Left lung (tissue), 10 donors: Measurements from ENCODE around the gene VDAC1. TPM values are rescaled to one million over a fixed set of nuclear protein-coding genes. Genes with fewer than 3 reads are reported as not detected.
A peak's percentile ranks its signal among the peaks of the same experiment; 100 is the strongest.
"Not testable (repeated sequence)": the region's sequence is repeated elsewhere in the genome, so short reads cannot be mapped to it uniquely, and the experiment has no call there.

Source experiments
- ATAC-seq: fragments of 200-7000 bp; cut with Tn5 transposase; one replicate; pipeline ENCODE4 v1.9.1; 2020; ENCODE audit warnings: moderate library complexity
- DNase-seq, 4 donors: peaks; one replicate each; pipeline ENCODE4 v3.0.0-alpha.2; 2013 to 2020
- H3K27ac ChIP-seq, 2 donors: fragments of 200-600 bp; sonication (generic) in 1 of 2; one replicate each; pipeline versions ENCODE4 v1.5.0 to v1.8.0; 2020 to 2021
- H3K27me3 ChIP-seq, 2 donors: fragments of 200-600 bp; sonication (generic) in 1 of 2; one replicate each; pipeline versions ENCODE4 v1.5.0 to v1.8.0; 2020 to 2021
- H3K36me3 ChIP-seq, 2 donors: fragments of 200-600 bp; sonication (generic) in 1 of 2; one replicate each; pipeline versions ENCODE4 v1.5.0 to v1.8.0; 2020 to 2021
- H3K4me1 ChIP-seq, 2 donors: fragments of 200-600 bp; one replicate each; pipeline ENCODE4 v1.8.0; 2021
- H3K4me3 ChIP-seq, 2 donors: fragments of 200-600 bp; sonication (generic) in 1 of 2; one replicate each; pipeline versions ENCODE4 v1.5.0 to v1.8.0; 2020 to 2021; ENCODE audit warnings: mild to moderate bottlenecking in 1 of 2
- H3K9me3 ChIP-seq, 2 donors: fragments of 200-600 bp; sonication (generic) in 1 of 2; one replicate each; pipeline versions ENCODE4 v1.5.0 to v1.8.0; 2020 to 2021
- intact Hi-C, 2 donors: fragments of 100-400 bp; cut with DNase I; formaldehyde crosslinking; loops; one replicate each; pipeline versions ENCODE4 v1.11.2 to v1.14.2; 2022
- polyA plus RNA-seq, 6 donors: library from polyadenylated mRNA; unstranded; fragments of 120-200 nt; gene quantifications; one replicate each; pipeline ENCODE4 v1.2.1, GENCODE V29; 2013; ENCODE audit not compliant: insufficient read length in 6 of 6
- total RNA-seq, 2 donors: library from RNA; stranded (reverse); fragmentation: NEBNext Ultra II Directional; extraction: Animal tissue kit (Norgen Biotek cat#: 25700); gene quantifications; one replicate each; pipeline ENCODE4 v1.2.1, GENCODE V29; 2021
- TF ChIP-seq, protein P1 (sequence below), 2 donors: fragments of 200-600 bp; sonication (generic) in 1 of 2; IDR thresholded peaks; one replicate each; pipeline versions ENCODE4 v1.5.0 to v1.8.0; 2021; ENCODE audit warnings: antibody characterized with exemption in 2 of 2
- donor health status: DM: no; HTN: yes; CAD: no.
- donor health status: DM: no; HTN: no; CAD: no.

VDAC1 gene
- total and polyA plus RNA-seq, 8 donors: 118 to 186 (median 133) TPM

DNA sequence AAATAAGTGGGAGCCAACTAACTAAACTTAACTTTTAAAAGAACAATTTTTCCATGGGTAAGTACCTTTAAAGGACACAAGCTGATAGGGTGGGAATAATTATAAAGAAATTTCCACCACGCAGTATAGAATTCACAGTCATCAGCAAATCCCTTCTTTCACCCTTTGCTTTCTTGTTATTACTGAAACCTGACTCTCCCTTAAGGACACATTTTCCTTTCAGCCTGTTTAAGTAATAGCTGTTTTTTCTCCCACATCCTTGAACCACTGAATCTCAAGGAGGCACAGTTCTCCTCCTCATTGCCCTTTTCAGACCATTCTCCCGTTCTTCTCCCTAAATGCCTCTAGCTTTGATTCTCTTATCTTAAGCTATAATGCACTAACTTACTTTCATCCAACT lies 42.6 kb downstream of the VDAC1 start:
- no peaks in the 10 kb centered on the region for H3K27me3 ChIP-seq
- intact Hi-C loops: no loop called here
- TF ChIP-seq, protein P1, sequence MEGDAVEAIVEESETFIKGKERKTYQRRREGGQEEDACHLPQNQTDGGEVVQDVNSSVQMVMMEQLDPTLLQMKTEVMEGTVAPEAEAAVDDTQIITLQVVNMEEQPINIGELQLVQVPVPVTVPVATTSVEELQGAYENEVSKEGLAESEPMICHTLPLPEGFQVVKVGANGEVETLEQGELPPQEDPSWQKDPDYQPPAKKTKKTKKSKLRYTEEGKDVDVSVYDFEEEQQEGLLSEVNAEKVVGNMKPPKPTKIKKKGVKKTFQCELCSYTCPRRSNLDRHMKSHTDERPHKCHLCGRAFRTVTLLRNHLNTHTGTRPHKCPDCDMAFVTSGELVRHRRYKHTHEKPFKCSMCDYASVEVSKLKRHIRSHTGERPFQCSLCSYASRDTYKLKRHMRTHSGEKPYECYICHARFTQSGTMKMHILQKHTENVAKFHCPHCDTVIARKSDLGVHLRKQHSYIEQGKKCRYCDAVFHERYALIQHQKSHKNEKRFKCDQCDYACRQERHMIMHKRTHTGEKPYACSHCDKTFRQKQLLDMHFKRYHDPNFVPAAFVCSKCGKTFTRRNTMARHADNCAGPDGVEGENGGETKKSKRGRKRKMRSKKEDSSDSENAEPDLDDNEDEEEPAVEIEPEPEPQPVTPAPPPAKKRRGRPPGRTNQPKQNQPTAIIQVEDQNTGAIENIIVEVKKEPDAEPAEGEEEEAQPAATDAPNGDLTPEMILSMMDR (IDR thresholded peaks at IDR 0.05): no peak
- peaks cover 0 to 29% of the 10 kb centered on the region in 2 donors for H3K36me3 ChIP-seq
- H3K4me3 ChIP-seq: no peak overlapping the region
- no peak overlapping the region for H3K27ac ChIP-seq
- no peaks in the 10 kb centered on the region for H3K9me3 ChIP-seq
- no peak for ATAC-seq
- peaks cover 0 to 17% of the 10 kb centered on the region in 2 donors for H3K4me1 ChIP-seq
- no peak for DNase-seq

DNA sequence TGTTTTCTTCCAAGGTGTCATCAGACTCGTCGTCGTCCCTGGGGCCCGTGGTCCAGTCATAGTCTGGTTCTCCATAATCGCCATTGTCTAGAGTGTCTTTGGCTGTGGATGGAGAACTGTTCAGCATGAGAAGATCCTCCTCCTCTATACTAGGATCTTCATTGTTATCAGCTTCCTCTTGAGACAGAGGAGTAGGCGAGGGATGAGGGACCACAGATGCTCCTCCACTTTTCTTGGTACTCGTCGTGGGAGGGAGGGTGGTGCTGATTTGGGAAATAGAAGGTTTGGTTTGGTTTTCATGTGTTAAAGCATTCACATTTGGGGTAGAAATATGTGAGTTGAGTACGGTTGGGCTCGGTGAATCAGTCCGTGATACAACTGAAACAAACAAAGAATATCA lies 45.1 kb downstream of the VDAC1 start:
- Histone ChIP-seq H3K9me3 (no peaks in the 10 kb centered on the region), H3K36me3 (peaks cover 0 to 46% of the 10 kb centered on the region in 2 donors)

DNA sequence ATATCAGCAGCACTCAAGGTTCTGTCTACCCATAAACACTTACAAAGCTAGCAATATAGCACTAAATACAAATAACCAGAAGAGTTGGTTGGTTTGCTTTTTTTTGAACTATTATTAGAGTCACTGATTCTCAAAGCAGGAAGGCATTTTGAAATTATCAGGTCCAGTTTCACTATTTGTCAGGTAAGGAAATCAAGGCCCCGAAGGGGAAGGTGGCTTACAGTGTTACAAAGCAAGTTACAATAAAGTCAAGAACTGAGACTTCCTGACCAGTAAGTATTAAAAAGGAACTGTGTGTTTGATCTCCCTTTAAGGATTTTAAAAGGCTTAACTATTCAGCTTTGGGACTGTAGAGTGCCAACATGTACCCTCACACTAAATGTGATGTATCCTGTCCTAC lies 47.2 kb downstream of the VDAC1 start:
- Histone ChIP-seq H3K27ac (no peak overlapping the region), H3K36me3 (peaks cover 0 to 55% of the 10 kb centered on the region in 2 donors), H3K9me3 (no peaks in the 10 kb centered on the region), H3K4me1 (peaks cover 2 to 5% of the 10 kb centered on the region in 2 donors), H3K27me3 (no peaks in the 10 kb centered on the region), H3K4me3 (no peak overlapping the region)
- intact Hi-C loops: no loop called here
- DNase-seq (no peak), ATAC-seq (no peak)
- TF ChIP-seq, protein P1 (IDR thresholded peaks at IDR 0.05): no peak

More for the DNA sequence above, 45.1 kb downstream of the VDAC1 start:
- H3K27me3 ChIP-seq: no peaks in the 10 kb centered on the region
- peaks cover 0 to 9% of the 10 kb centered on the region in 2 donors for H3K4me1 ChIP-seq
- intact Hi-C loops: no loop called here
- DNase-seq (peak in 1 of 4 donors; percentile 21), ATAC-seq (no peak)
- H3K4me3 ChIP-seq: no peak overlapping the region
- H3K27ac ChIP-seq: no peak overlapping the region
- TF ChIP-seq, protein P1 (IDR thresholded peaks at IDR 0.05): no peak

DNA sequence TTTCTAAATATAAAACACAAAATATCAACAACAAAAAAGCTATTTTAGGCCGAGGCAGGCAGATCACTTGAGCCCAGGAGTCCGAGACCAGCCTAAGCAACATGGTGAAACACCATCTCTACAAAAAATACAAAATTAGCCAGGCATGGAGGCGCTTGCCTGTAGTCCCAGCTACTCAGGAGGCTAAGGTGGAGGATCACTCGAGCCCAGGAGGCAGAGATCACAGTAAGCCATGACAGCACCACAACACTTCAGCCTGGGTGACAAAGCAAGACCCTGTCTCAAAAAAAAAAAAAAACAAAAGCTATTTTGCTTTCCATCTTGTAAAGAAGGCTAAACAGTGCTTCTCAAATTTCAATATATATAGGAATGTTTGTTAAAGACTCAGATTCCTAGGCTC lies 47.7 kb downstream of the VDAC1 start:
- intact Hi-C loops: no loop called here
- Histone ChIP-seq H3K4me3 (no peak overlapping the region), H3K27ac (no peak overlapping the region), H3K27me3 (no peaks in the 10 kb centered on the region), H3K4me1 (peaks cover 5 to 6% of the 10 kb centered on the region in 2 donors), H3K9me3 (no peaks in the 10 kb centered on the region), H3K36me3 (peaks cover 0 to 55% of the 10 kb centered on the region in 2 donors)
- TF ChIP-seq, protein P1 (IDR thresholded peaks at IDR 0.05): no peak
- ATAC-seq (no peak), DNase-seq (no peak)

DNA sequence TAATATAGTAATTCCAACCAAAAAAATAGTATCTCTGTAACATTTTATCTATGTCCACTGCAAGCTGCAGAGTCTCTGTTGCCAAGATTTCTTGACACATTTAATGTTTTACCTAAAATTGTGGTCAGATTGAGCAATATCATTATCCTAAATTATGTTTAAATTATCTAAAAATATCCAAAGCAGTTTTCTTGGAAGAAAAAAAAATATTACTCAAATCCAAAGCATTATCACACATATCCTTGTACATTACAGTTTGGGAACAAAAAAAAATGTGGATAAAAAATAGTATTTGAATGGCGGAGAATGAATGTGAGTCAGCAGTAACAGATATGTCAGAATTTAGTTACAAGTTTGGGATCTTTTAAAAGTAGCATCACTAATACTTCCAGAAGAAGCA lies 48.6 kb downstream of the VDAC1 start:
- intact Hi-C loops, ATAC-seq, H3K27ac ChIP-seq, H3K4me1 ChIP-seq, H3K9me3 ChIP-seq, H3K27me3 ChIP-seq, H3K4me3 ChIP-seq, DNase-seq: not testable (repeated sequence)
- peaks cover 0 to 55% of the 10 kb centered on the region in 2 donors for H3K36me3 ChIP-seq

DNA sequence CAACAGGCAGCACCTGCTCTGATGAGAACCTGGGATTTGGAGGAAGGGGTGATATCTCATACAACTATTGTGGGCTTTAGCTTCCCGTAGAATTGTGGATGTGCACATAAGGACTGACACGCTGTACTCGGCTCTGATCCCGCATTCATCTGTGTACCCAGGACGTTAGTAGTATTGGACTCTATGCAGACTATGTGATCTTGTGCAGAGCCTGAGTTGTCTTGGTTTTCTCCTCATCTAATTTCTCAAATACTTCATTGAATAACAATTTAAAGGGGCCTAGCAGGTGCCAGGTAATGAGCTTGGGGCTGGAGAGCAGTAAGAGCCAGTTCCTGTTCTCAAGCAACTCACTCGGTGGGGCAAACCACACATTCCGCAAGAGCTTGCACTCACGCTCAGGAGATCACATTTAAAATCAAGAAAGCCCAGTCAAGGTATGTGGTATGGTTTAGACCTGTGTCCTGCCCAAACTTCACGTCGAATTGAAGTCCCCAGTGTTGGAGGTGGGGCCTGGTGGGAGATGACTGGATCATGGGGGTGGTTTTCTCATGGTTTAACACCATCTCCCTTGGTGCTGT lies 51.1 kb downstream of the VDAC1 start:
- Histone ChIP-seq H3K4me3 (no peak overlapping the region), H3K27ac (no peak overlapping the region), H3K4me1 (peaks cover 5 to 8% of the 10 kb centered on the region in 2 donors), H3K9me3 (no peaks in the 10 kb centered on the region), H3K27me3 (no peaks in the 10 kb centered on the region), H3K36me3 (peaks cover 0 to 41% of the 10 kb centered on the region in 2 donors)
- peak; percentile 19 for ATAC-seq
- no peak for DNase-seq
- intact Hi-C loops: no loop called here
- TF ChIP-seq, protein P1 (IDR thresholded peaks at IDR 0.05): no peak
